CD1c-positive myeloid dendritic cell (primary cell): ENCODE measurements around the gene NKX2-8.

Experiments used
- DNase-seq: peaks from one replicate; pipeline ENCODE4 v3.0.0-alpha.2; 2016; ENCODE audit errors: extremely low spot score

NKX2-8 gene

GRCh38 chr14:36582011-36582873 is at the start of gene NKX2-8:
TSS of gene NKX2-8 (minus strand) at chr14:36582614. CDS start at chr14:36582389, 225 bp downstream.
- DNase-seq: no peak

- no peak for DNase-seq
These were observed 45.6 kb upstream of the NKX2-8 start for GRCh38 chr14:36627981-36628380.

GRCh38 chr14:36626151-36626550 is 43.7 kb upstream of the NKX2-8 start:
- DNase-seq: no peak

- no peak for DNase-seq
These were observed 43.0 kb upstream of the NKX2-8 start for GRCh38 chr14:36625436-36625835.

- no peak for DNase-seq
These were observed 42.6 kb upstream of the NKX2-8 start for GRCh38 chr14:36625014-36625413.

- DNase-seq: no peak
These were observed 37.4 kb upstream of the NKX2-8 start for GRCh38 chr14:36619853-36620252.

GRCh38 chr14:36619131-36619530 is 36.7 kb upstream of the NKX2-8 start:
- DNase-seq: no peak

GRCh38 chr14:36618641-36619040 is 36.2 kb upstream of the NKX2-8 start:
- no peak for DNase-seq

GRCh38 chr14:36617824-36618223 is 35.4 kb upstream of the NKX2-8 start:
- DNase-seq: no peak

- DNase-seq: no peak
These were observed 23.1 kb upstream of the NKX2-8 start for GRCh38 chr14:36605506-36605857.

GRCh38 chr14:36604757-36605505 is 22.5 kb upstream of the NKX2-8 start:
- peak; percentile 65 for DNase-seq

- no peak for DNase-seq
These were observed 18.0 kb upstream of the NKX2-8 start for GRCh38 chr14:36600431-36600830.

- DNase-seq: no peak
These were observed 9.1 kb upstream of the NKX2-8 start for GRCh38 chr14:36591482-36591881.

- no peak for DNase-seq
These were observed 6.4 kb upstream of the NKX2-8 start for GRCh38 chr14:36588788-36589187.

- DNase-seq: no peak
These were observed 5.7 kb upstream of the NKX2-8 start for GRCh38 chr14:36588119-36588518.

- no peak for DNase-seq
These were observed 2.7 kb upstream of the NKX2-8 start for GRCh38 chr14:36585100-36585499.

- DNase-seq: no peak
These were observed 1.7 kb upstream of the NKX2-8 start for GRCh38 chr14:36583893-36584811.

GRCh38 chr14:36583242-36583892 is 953 bp upstream of the NKX2-8 start:
- DNase-seq: no peak

GRCh38 chr14:36582874-36583241 is 444 bp upstream of the NKX2-8 start:
- no peak for DNase-seq

- DNase-seq: peak; percentile 2
These were observed 1.3 kb downstream of the NKX2-8 start for GRCh38 chr14:36580856-36581831.
